ENCODE measurements around the gene DNAL4. TPM values are rescaled to one million over a fixed set of nuclear protein-coding genes. Genes with fewer than 3 reads are reported as not detected.

DNAL4 gene
- polyA plus RNA-seq, 3 donors, result 8.9 to 9.3 (median 9.0) TPM

DNA sequence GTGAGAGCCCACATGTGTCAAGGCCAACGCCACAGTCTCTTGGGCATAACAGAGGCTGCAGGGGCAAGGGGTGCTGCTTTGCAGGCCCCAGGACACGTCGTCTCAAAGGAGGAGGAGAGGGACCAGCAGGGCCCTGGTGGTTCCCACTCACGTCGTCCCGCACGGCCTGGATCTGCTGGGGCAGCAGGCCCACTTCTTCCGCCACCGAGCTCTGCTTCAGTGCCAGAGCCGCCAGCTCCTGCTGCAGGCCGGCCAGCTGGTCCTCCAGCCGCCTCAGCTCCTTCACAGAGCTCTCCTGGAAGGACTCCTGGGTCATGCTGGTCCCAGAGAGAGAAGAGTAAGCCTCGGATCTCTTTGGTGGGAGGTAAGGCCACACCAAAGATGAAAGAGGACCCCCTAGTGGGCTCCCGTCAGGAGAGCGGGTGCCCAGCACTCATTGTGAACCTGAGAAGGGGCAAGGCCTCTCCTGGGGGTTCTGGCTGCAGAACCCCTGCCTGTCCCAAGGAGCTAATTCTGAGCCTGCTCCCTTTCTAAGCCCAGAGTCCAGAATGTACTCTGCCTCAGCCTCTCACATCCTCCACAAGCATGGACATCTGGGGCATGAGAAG lies 53.7 kb downstream of the DNAL4 start:
- Histone ChIP-seq H3K9ac (ENCODE audit: insufficient read depth, low read length, poor library complexity, severe bottlenecking) (no peak overlapping the region), H3K4me2 (replicated peaks; ENCODE audit: extremely low read depth, low read length, poor library complexity, severe bottlenecking) (no peak overlapping the region), H3K4me3 (replicated peaks in 1 of 3; ENCODE audit: low read depth in 2 of 3, low read length in 3 of 3) (no peak overlapping the region), H4K20me1 (ENCODE audit: insufficient read depth, low read length) (peaks cover 100% of the 10 kb centered on the region), H3K79me2 (ENCODE audit: insufficient read depth, low read length) (peaks cover 58% of the 10 kb centered on the region), H3K36me3 (replicated peaks in 1 of 2; ENCODE audit: control insufficient read depth in 1 of 2, insufficient read depth in 2 of 2, low read length in 2 of 2) (peaks cover 99 to 100% of the 10 kb centered on the region in 2 donors), H3K9me3 (replicated peaks in 1 of 2; ENCODE audit: control insufficient read depth in 1 of 2, insufficient read depth in 1 of 2, low read length in 2 of 2) (no peaks in the 10 kb centered on the region), H2AFZ (ENCODE audit: insufficient read depth, low read depth, low read length, poor library complexity, severe bottlenecking) (no peak overlapping the region), H3K4me1 (ENCODE audit: control insufficient read depth in 1 of 2, insufficient read depth in 2 of 2, low read length in 2 of 2) (no peaks in the 10 kb centered on the region), H3K27ac (ENCODE audit: low read depth in 1 of 2, low read length in 2 of 2) (no peak overlapping the region), H3K27me3 (ENCODE audit: control insufficient read depth in 2 of 2, insufficient read depth in 2 of 2, low read length in 2 of 2) (no peaks in the 10 kb centered on the region)
- no peaks in the 10 kb centered on the region for H3K4me1 Mint-ChIP-seq
- H3K4me3 Mint-ChIP-seq, result no peak overlapping the region
- peak overlapping the region in 3 of 7 donors; percentile 26 to 53 (median 45) for H3K27ac Mint-ChIP-seq
- TF ChIP-seq, protein P1, sequence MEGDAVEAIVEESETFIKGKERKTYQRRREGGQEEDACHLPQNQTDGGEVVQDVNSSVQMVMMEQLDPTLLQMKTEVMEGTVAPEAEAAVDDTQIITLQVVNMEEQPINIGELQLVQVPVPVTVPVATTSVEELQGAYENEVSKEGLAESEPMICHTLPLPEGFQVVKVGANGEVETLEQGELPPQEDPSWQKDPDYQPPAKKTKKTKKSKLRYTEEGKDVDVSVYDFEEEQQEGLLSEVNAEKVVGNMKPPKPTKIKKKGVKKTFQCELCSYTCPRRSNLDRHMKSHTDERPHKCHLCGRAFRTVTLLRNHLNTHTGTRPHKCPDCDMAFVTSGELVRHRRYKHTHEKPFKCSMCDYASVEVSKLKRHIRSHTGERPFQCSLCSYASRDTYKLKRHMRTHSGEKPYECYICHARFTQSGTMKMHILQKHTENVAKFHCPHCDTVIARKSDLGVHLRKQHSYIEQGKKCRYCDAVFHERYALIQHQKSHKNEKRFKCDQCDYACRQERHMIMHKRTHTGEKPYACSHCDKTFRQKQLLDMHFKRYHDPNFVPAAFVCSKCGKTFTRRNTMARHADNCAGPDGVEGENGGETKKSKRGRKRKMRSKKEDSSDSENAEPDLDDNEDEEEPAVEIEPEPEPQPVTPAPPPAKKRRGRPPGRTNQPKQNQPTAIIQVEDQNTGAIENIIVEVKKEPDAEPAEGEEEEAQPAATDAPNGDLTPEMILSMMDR (IDR thresholded peaks at IDR 0.05), result no peak
- DNase-seq, result no peak
- peaks cover 0 to 1% (median 0%) of the 10 kb centered on the region in 3 donors for H3K27me3 Mint-ChIP-seq (ENCODE audit: low read depth in 3 of 3)
- H3K36me3 Mint-ChIP-seq, result peaks cover 89 to 99% of the 10 kb centered on the region in 2 donors
- 97% methylated on average over 14 of the region's 15 CpGs for WGBS (ENCODE audit: insufficient coverage)
- no peaks in the 10 kb centered on the region for H3K9me3 Mint-ChIP-seq
- intact Hi-C loops (cut with micrococcal nuclease), result no loop called here

DNA sequence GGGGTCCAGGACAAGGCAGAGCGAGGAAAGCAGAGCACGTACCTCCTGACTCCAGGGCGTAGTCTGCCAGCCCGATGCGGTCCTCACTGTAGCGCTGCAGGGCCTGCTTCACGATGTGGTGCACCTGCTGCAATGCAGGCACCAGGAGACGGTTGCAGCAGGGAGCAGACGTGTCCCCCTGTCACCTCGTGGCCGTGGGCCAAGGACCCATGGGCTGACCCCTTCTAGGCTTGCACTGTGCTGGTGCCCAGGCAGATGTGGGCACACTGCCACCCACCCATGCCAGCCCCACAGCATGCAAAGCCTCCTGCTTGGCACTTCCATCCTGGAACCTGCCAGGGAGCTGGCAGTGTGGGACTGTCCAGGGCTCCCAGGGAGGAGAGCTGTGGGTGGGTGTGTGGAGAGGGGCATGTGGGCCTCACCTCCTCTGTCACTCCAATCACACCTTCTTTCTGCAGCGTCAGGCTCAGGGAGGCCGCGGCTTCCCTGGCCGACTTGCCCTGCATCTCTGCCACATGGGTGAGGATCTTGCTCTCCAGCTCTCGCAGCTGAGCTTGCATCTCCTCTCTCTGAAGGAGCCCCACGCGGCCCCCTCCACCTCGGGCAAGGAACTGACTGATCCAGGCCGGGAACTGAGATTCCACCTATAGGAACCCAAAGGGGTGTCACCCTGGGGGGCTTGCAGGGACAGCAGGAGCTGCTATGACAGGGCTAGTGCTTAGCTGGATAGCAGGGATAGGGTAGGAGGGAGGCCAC lies 54.5 kb downstream of the DNAL4 start:
- Histone ChIP-seq H3K4me1 (ENCODE audit: control insufficient read depth in 1 of 2, insufficient read depth in 2 of 2, low read length in 2 of 2) (no peaks in the 10 kb centered on the region), H3K27ac (ENCODE audit: low read depth in 1 of 2, low read length in 2 of 2) (no peak overlapping the region), H3K79me2 (ENCODE audit: insufficient read depth, low read length) (peaks cover 50% of the 10 kb centered on the region), H3K9me3 (replicated peaks in 1 of 2; ENCODE audit: control insufficient read depth in 1 of 2, insufficient read depth in 1 of 2, low read length in 2 of 2) (no peaks in the 10 kb centered on the region), H3K27me3 (ENCODE audit: control insufficient read depth in 2 of 2, insufficient read depth in 2 of 2, low read length in 2 of 2) (no peaks in the 10 kb centered on the region), H3K36me3 (replicated peaks in 1 of 2; ENCODE audit: control insufficient read depth in 1 of 2, insufficient read depth in 2 of 2, low read length in 2 of 2) (peaks cover 99 to 100% of the 10 kb centered on the region in 2 donors), H3K4me2 (replicated peaks; ENCODE audit: extremely low read depth, low read length, poor library complexity, severe bottlenecking) (no peak overlapping the region), H2AFZ (ENCODE audit: insufficient read depth, low read depth, low read length, poor library complexity, severe bottlenecking) (no peak overlapping the region), H3K4me3 (replicated peaks in 1 of 3; ENCODE audit: low read depth in 2 of 3, low read length in 3 of 3) (no peak overlapping the region), H4K20me1 (ENCODE audit: insufficient read depth, low read length) (peaks cover 100% of the 10 kb centered on the region), H3K9ac (ENCODE audit: insufficient read depth, low read length, poor library complexity, severe bottlenecking) (no peak overlapping the region)
- Mint-ChIP-seq H3K4me1 (peaks cover 3% of the 10 kb centered on the region), H3K9me3 (no peaks in the 10 kb centered on the region), H3K36me3 (peaks cover 88 to 99% of the 10 kb centered on the region in 2 donors), H3K27ac (peak overlapping the region in 2 of 7 donors; percentile 35 to 45), H3K4me3 (no peak overlapping the region), H3K27me3 (ENCODE audit: low read depth in 3 of 3) (peaks cover 0 to 1% (median 0%) of the 10 kb centered on the region in 3 donors)
- intact Hi-C loops (cut with micrococcal nuclease), result no loop called here
- TF ChIP-seq, protein P1 (IDR thresholded peaks at IDR 0.05), result no peak
- 97% methylated on average over 14 of the region's 20 CpGs for WGBS (ENCODE audit: insufficient coverage)
- DNase-seq, result no peak
